Activated CD4-positive, alpha-beta memory T cell treated with anti-CD3 and anti-CD28 coated beads, Interleukin-2, amount 10 ng/mL, durations not matched to agents 7 days and 5 days (primary cell): ENCODE measurements around the gene CDH4. TPM values are rescaled to one million over a fixed set of nuclear protein-coding genes. Genes with fewer than 3 reads are reported as not detected.
"Not testable (repeated sequence)": the region's sequence is repeated elsewhere in the genome, so short reads cannot be mapped to it uniquely, and the experiment has no call there.

ENCODE experiments used
- CTCF ChIA-PET: fragments of 350-600 bp; sonication (Branson Sonifier 250); formaldehyde crosslinking; loops from one replicate; lab custom pipeline; 2021; ENCODE audit warnings: antibody characterized with exemption, inconsistent platforms; lab: Charles Lee
- POLR2A ChIA-PET: fragments of 350-600 bp; sonication (Branson Sonifier 250); formaldehyde crosslinking; loops from one replicate; lab custom pipeline; 2021; ENCODE audit warnings: antibody characterized with exemption; lab: Charles Lee
- DNase-seq: peaks from one replicate; pipeline ENCODE4 v3.0.0-alpha.2; 2020
- H3K27ac Mint-ChIP-seq: one replicate; pipeline ENCODE4 v1.8.0; 2021; ENCODE audit warnings: mild to moderate bottlenecking, mixed read lengths
- H3K27me3 Mint-ChIP-seq: one replicate; pipeline ENCODE4 v1.8.0; 2021; ENCODE audit warnings: mixed read lengths
- H3K36me3 Mint-ChIP-seq: one replicate; pipeline ENCODE4 v1.8.0; 2021; ENCODE audit warnings: low read depth, mixed read lengths
- H3K4me1 Mint-ChIP-seq: one replicate; pipeline ENCODE4 v1.8.0; 2021; ENCODE audit warnings: mixed read lengths
- H3K4me3 Mint-ChIP-seq: one replicate; pipeline ENCODE4 v1.8.0; 2021; ENCODE audit warnings: mild to moderate bottlenecking, mixed read lengths
- H3K9me3 Mint-ChIP-seq: one replicate; pipeline ENCODE4 v1.8.0; 2021; ENCODE audit warnings: mixed read lengths
- total RNA-seq, 2 experiments: library from RNA; stranded (reverse); gene quantifications; one replicate each; pipeline ENCODE4 v1.2.3, GENCODE V29; 2021

The CDH4 gene
- total RNA-seq, 2 experiments from 2014 or later, result 0.15 to 0.20 TPM

GRCh38 chr20:61975407-61976129 lies 723.5 kb downstream of the CDH4 start:
- POLR2A ChIA-PET, result no interaction called here
- no peak for DNase-seq
- Mint-ChIP-seq H3K9me3 (no peaks in the 10 kb centered on the region), H3K27ac (no peak overlapping the region), H3K27me3 (no peaks in the 10 kb centered on the region), H3K36me3 (peaks cover 42% of the 10 kb centered on the region), H3K4me3 (no peak overlapping the region), H3K4me1 (no peaks in the 10 kb centered on the region)
- CTCF ChIA-PET, result no interaction called here

GRCh38 chr20:61976263-61976643 lies 724.2 kb downstream of the CDH4 start:
- Mint-ChIP-seq H3K4me3 (no peak overlapping the region), H3K4me1 (peaks cover 5% of the 10 kb centered on the region)
- CTCF ChIA-PET, result no interaction called here

GRCh38 chr20:61976644-61977418 lies 724.8 kb downstream of the CDH4 start:
- Mint-ChIP-seq H3K4me3 (no peak overlapping the region), H3K4me1 (peaks cover 8% of the 10 kb centered on the region), H3K27ac (no peak overlapping the region), H3K36me3 (peaks cover 52% of the 10 kb centered on the region), H3K9me3 (peaks cover 5% of the 10 kb centered on the region), H3K27me3 (no peaks in the 10 kb centered on the region)
- ChIA-PET CTCF (no interaction called here), POLR2A (no interaction called here)
- no peak for DNase-seq

More at GRCh38 chr20:61976263-61976643, 724.2 kb downstream of the CDH4 start:
- Mint-ChIP-seq H3K27ac (no peak overlapping the region), H3K36me3 (peaks cover 49% of the 10 kb centered on the region), H3K9me3 (peaks cover 3% of the 10 kb centered on the region), H3K27me3 (no peaks in the 10 kb centered on the region)
- no peak for DNase-seq
- POLR2A ChIA-PET, result no interaction called here

GRCh38 chr20:61977419-61977786 lies 725.3 kb downstream of the CDH4 start:
- Mint-ChIP-seq H3K4me3 (no peak overlapping the region), H3K36me3 (peaks cover 54% of the 10 kb centered on the region), H3K27ac (no peak overlapping the region), H3K27me3 (no peaks in the 10 kb centered on the region), H3K4me1 (peaks cover 13% of the 10 kb centered on the region), H3K9me3 (peaks cover 5% of the 10 kb centered on the region)
- POLR2A ChIA-PET, result no interaction called here
- no peak for DNase-seq
- CTCF ChIA-PET, result no interaction called here

GRCh38 chr20:61978491-61978890 lies 726.4 kb downstream of the CDH4 start:
- peaks cover 51% of the 10 kb centered on the region for H3K36me3 Mint-ChIP-seq
- H3K4me3 Mint-ChIP-seq, result no peak overlapping the region
- ChIA-PET POLR2A (no interaction called here), CTCF (no interaction called here)
- H3K27me3 Mint-ChIP-seq, result no peaks in the 10 kb centered on the region
- H3K27ac Mint-ChIP-seq, result no peak overlapping the region
- peaks cover 5% of the 10 kb centered on the region for H3K9me3 Mint-ChIP-seq
- DNase-seq, result no peak
- peaks cover 13% of the 10 kb centered on the region for H3K4me1 Mint-ChIP-seq

GRCh38 chr20:61979090-61979489 lies 727.0 kb downstream of the CDH4 start:
- Mint-ChIP-seq H3K36me3 (peaks cover 53% of the 10 kb centered on the region), H3K27ac (no peak overlapping the region), H3K4me1 (peaks cover 18% of the 10 kb centered on the region), H3K4me3 (no peak overlapping the region), H3K27me3 (no peaks in the 10 kb centered on the region), H3K9me3 (peaks cover 11% of the 10 kb centered on the region)
- no peak for DNase-seq
- ChIA-PET POLR2A (no interaction called here), CTCF (no interaction called here)

GRCh38 chr20:61979701-61980635 lies 727.9 kb downstream of the CDH4 start:
- H3K36me3 Mint-ChIP-seq, result peaks cover 54% of the 10 kb centered on the region
- ChIA-PET POLR2A (no interaction called here), CTCF (no interaction called here)
- H3K27ac Mint-ChIP-seq, result no peak overlapping the region
- no peak for DNase-seq
- peaks cover 20% of the 10 kb centered on the region for H3K4me1 Mint-ChIP-seq
- H3K4me3 Mint-ChIP-seq, result no peak overlapping the region
- no peaks in the 10 kb centered on the region for H3K27me3 Mint-ChIP-seq
- H3K9me3 Mint-ChIP-seq, result peaks cover 13% of the 10 kb centered on the region

GRCh38 chr20:61980647-61981583 lies 728.9 kb downstream of the CDH4 start:
- Mint-ChIP-seq H3K4me1 (peaks cover 20% of the 10 kb centered on the region), H3K4me3 (no peak overlapping the region), H3K9me3 (peaks cover 13% of the 10 kb centered on the region), H3K27ac (peak overlapping the region; percentile 62), H3K36me3 (peaks cover 54% of the 10 kb centered on the region), H3K27me3 (no peaks in the 10 kb centered on the region)
- no peak for DNase-seq
- POLR2A ChIA-PET, result no interaction called here
- CTCF ChIA-PET, result no interaction called here

- Mint-ChIP-seq H3K4me1 (peaks cover 20% of the 10 kb centered on the region), H3K36me3 (peaks cover 56% of the 10 kb centered on the region), H3K27ac (peak overlapping the region; percentile 62), H3K9me3 (peaks cover 14% of the 10 kb centered on the region)
- H3K27me3 Mint-ChIP-seq, POLR2A ChIA-PET, H3K4me3 Mint-ChIP-seq, CTCF ChIA-PET, DNase-seq: not testable (repeated sequence)
These were observed 729.6 kb downstream of the CDH4 start for GRCh38 chr20:61981691-61982090.

- H3K4me1 Mint-ChIP-seq, result peaks cover 20% of the 10 kb centered on the region
- ChIA-PET CTCF (no interaction called here), POLR2A (no interaction called here)
- DNase-seq, result no peak
- H3K4me3 Mint-ChIP-seq, result no peak overlapping the region
- H3K27me3 Mint-ChIP-seq, result no peaks in the 10 kb centered on the region
- peaks cover 62% of the 10 kb centered on the region for H3K36me3 Mint-ChIP-seq
- H3K9me3 Mint-ChIP-seq, result peaks cover 18% of the 10 kb centered on the region
- peak overlapping the region; percentile 77 for H3K27ac Mint-ChIP-seq
These were observed 730.3 kb downstream of the CDH4 start for GRCh38 chr20:61982191-61982950.

- POLR2A ChIA-PET, result no interaction called here
- H3K27ac Mint-ChIP-seq, result no peak overlapping the region
- peaks cover 21% of the 10 kb centered on the region for H3K9me3 Mint-ChIP-seq
- H3K36me3 Mint-ChIP-seq, result peaks cover 64% of the 10 kb centered on the region
- no peak overlapping the region for H3K4me3 Mint-ChIP-seq
- DNase-seq, result no peak
- H3K27me3 Mint-ChIP-seq, result no peaks in the 10 kb centered on the region
- CTCF ChIA-PET, result no interaction called here
- H3K4me1 Mint-ChIP-seq, result peaks cover 20% of the 10 kb centered on the region
These were observed 730.9 kb downstream of the CDH4 start for GRCh38 chr20:61982951-61983315.

GRCh38 chr20:61983965-61984364 lies 731.9 kb downstream of the CDH4 start:
- H3K9me3 Mint-ChIP-seq, result peaks cover 21% of the 10 kb centered on the region
- ChIA-PET CTCF (no interaction called here), POLR2A (no interaction called here)
- H3K4me1 Mint-ChIP-seq, result peaks cover 20% of the 10 kb centered on the region
- H3K27ac Mint-ChIP-seq, result peak overlapping the region; percentile 22
- no peak for DNase-seq
- H3K36me3 Mint-ChIP-seq, result peaks cover 69% of the 10 kb centered on the region
- H3K27me3 Mint-ChIP-seq, result no peaks in the 10 kb centered on the region
- H3K4me3 Mint-ChIP-seq, result no peak overlapping the region
